GM12878 (cell line): ENCODE data around the gene ACTA2. TPM values are rescaled to one million over a fixed set of nuclear protein-coding genes. Genes with fewer than 3 reads are reported as not detected.

Experiments
- ATAC-seq: fragments of 200-7000 bp; cut with Tn5 transposase; 3 replicates; pipeline ENCODE4 v1.9.1; 2020; ENCODE audit warnings: mild to moderate bottlenecking, moderate library complexity
- BruUV-seq: library from RNA; stranded (reverse); fragments of 400-500 nt; replicated peaks from 2 replicates; lab custom pipeline; 2021; lab: Mats Ljungman, UMichigan
- CTCF ChIA-PET: fragments of 300-600 bp; sonication (Branson Sonifier 250); formaldehyde crosslinking; extraction: SDS; loops from one replicate; lab custom pipeline; 2021; ENCODE audit warnings: inconsistent platforms; lab: Yijun Ruan, JAX
- POLR2A ChIA-PET: fragments of 350-600 bp; formaldehyde crosslinking; extraction: SDS; loops from one replicate; lab custom pipeline; 2021; ENCODE audit warnings: inconsistent platforms; lab: Charles Lee
- RAD21 ChIA-PET: fragments of 300-600 bp; sonication (Branson Sonifier 250); formaldehyde crosslinking; loops from one replicate; lab custom pipeline; 2023; ENCODE audit warnings: antibody characterized with exemption; ENCODE audit not compliant: unreplicated experiment; lab: Charles Lee
- SMC1A ChIA-PET: fragments of 300-600 bp; sonication (Branson Sonifier 250); formaldehyde crosslinking; loops from one replicate; lab custom pipeline; 2023; ENCODE audit not compliant: unreplicated experiment, uncharacterized antibody; lab: Charles Lee
- DNase-seq: peaks from one replicate; pipeline ENCODE4 v3.0.0-alpha.2; 2011; ENCODE audit warnings: low read depth, low spot score
- FAIRE-seq: peaks from 3 replicates; lab custom pipeline; 2011; peaks lifted over from hg19 to GRCh38; lab: Jason Lieb, UNC
- H2AFZ ChIP-seq: 2 replicates; pipeline ENCODE4 v1.6.0; 2011; ENCODE audit warnings: low read depth, low read length, control low read depth; ENCODE audit not compliant: control insufficient read depth
- H3K27ac ChIP-seq: 2 replicates; pipeline ENCODE4 v1.5.1; 2011; ENCODE audit warnings: control low read depth; ENCODE audit not compliant: control insufficient read depth, insufficient read depth
- H3K27me3 ChIP-seq, 2 experiments: replicated peaks in 1 of 2; 2 replicates each; pipeline versions ENCODE4 v1.6.0 to v1.6.1; 2011; ENCODE audit warnings: low read length in 1 of 2; ENCODE audit not compliant: control insufficient read depth in 2 of 2, insufficient read depth in 2 of 2
- H3K36me3 ChIP-seq, 2 experiments: 2 replicates each; pipeline ENCODE4 v1.5.1; 2011; ENCODE audit warnings: low read length in 1 of 2; ENCODE audit not compliant: control insufficient read depth in 2 of 2, insufficient read depth in 2 of 2
- H3K4me1 ChIP-seq: 2 replicates; pipeline ENCODE4 v1.6.1; 2011; ENCODE audit warnings: mild to moderate bottlenecking, low read length, moderate library complexity, mixed read lengths; ENCODE audit not compliant: control insufficient read depth, insufficient read depth
- H3K4me2 ChIP-seq: 2 replicates; pipeline ENCODE4 v1.6.0; 2011; ENCODE audit warnings: control low read depth; ENCODE audit not compliant: control insufficient read depth, insufficient read depth
- H3K4me3 ChIP-seq: fragments of 200-600 bp; sonication (generic); 2 replicates; pipeline ENCODE4 v1.5.1; 2016
- H3K79me2 ChIP-seq: 2 replicates; pipeline ENCODE4 v1.6.0; 2011; ENCODE audit warnings: low read length; ENCODE audit not compliant: control insufficient read depth, insufficient read depth
- H3K9ac ChIP-seq: 2 replicates; pipeline ENCODE4 v1.8.0; 2011; ENCODE audit warnings: low read length, control low read depth, mixed read lengths; ENCODE audit not compliant: control insufficient read depth, insufficient read depth
- H3K9me3 ChIP-seq: replicated peaks from 3 replicates; pipeline ENCODE4 v1.5.1; 2011; ENCODE audit warnings: mild to moderate bottlenecking, low read length; ENCODE audit not compliant: control insufficient read depth, insufficient read depth
- H4K20me1 ChIP-seq: 2 replicates; pipeline ENCODE4 v1.6.0; 2011; ENCODE audit not compliant: control insufficient read depth, insufficient read depth
- CHD2 ChIP-seq: IDR thresholded peaks from 2 replicates; pipeline ENCODE4 v1.6.1; 2011; ENCODE audit warnings: low read depth, low read length, improper control_type of control experiment, borderline replicate concordance
- DPF2 ChIP-seq: fragments of 450-650 bp; IDR thresholded peaks from 2 replicates; pipeline ENCODE4 v1.6.1; 2017; ENCODE audit warnings: mild to moderate bottlenecking
- ESRRA ChIP-seq: IDR thresholded peaks from 2 replicates; pipeline ENCODE4 v1.6.1; 2012; ENCODE audit warnings: mild to moderate bottlenecking, low read length, improper control_type of control experiment
- GATAD2B ChIP-seq: fragments of 450-650 bp; conservative IDR thresholded peaks from 2 replicates; pipeline ENCODE4 v1.6.1; 2017; ENCODE audit warnings: low read depth, mild to moderate bottlenecking, moderate library complexity
- IKZF2 ChIP-seq, 2 experiments: fragments of 450-650 bp; IDR thresholded peaks; 2 replicates each; pipeline ENCODE4 v1.6.1; 2017; ENCODE audit warnings: mild to moderate bottlenecking in 2 of 2, moderate library complexity in 2 of 2
- NR2C1 ChIP-seq: fragments of 450-650 bp; IDR thresholded peaks from 2 replicates; pipeline ENCODE4 v1.6.1; 2017; ENCODE audit warnings: antibody characterized with exemption, mild to moderate bottlenecking, moderate library complexity
- POLR2AphosphoS5 ChIP-seq: IDR thresholded peaks from 2 replicates; pipeline ENCODE4 v1.6.1; 2011; ENCODE audit warnings: mild to moderate bottlenecking, low read length, inconsistent platforms
- RAD21 ChIP-seq: IDR thresholded peaks from 2 replicates; pipeline ENCODE4 v1.6.1; 2011; ENCODE audit warnings: mild to moderate bottlenecking, low read depth, low read length, moderate library complexity; ENCODE audit not compliant: insufficient read depth
- RBBP5 ChIP-seq: fragments of 200-600 bp; sonication (generic); conservative IDR thresholded peaks from 2 replicates; pipeline ENCODE4 v1.6.1; 2016
- SIN3A ChIP-seq: IDR thresholded peaks from 2 replicates; pipeline ENCODE4 v1.6.1; 2012; ENCODE audit warnings: low read depth, low read length, improper control_type of control experiment
- ZNF217 ChIP-seq: fragments of 450-650 bp; IDR thresholded peaks from 2 replicates; pipeline ENCODE4 v1.6.1; 2017; ENCODE audit warnings: antibody characterized with exemption, mild to moderate bottlenecking
- WGBS: methylation state at CpG from one replicate; pipeline ENCODE4 v1.1.6; 2016; ENCODE audit warnings: low lambda C conversion rate; ENCODE audit not compliant: insufficient replicate concordance, insufficient coverage; ENCODE audit errors: missing lambda C conversion rate; 5-methylcytosine and 5-hydroxymethylcytosine counted together
- in situ Hi-C: fragments of 300-500 bp; cut with MboI; formaldehyde crosslinking; loops from 9 replicates; pipeline ENCODE4 v1.14.3; 2018; ENCODE audit warnings: mixed read lengths
- intact Hi-C: fragments of 100-400 bp; cut with micrococcal nuclease; formaldehyde crosslinking; loops from one replicate; pipeline ENCODE4 v1.14.2; 2022; ENCODE audit not compliant: unreplicated experiment
- polyA plus RNA-seq, 11 experiments: library from polyadenylated mRNA; depleted of rRNA in 4 of 11; unstranded in 6 of 11; stranded (reverse) in 5 of 11; fragments of >200 nt; fragmentation: Nextera tagmentation in 4 of 11; fragmentation: Illumina TruSeq in 1 of 11; extraction: Ambion mirVana in 4 of 11; extraction: Trizol in 1 of 11; gene quantifications; 1 replicate in 1 of 11; 2 replicates in 10 of 11; pipeline versions ENCODE4 v1.2.1 to v1.2.3, GENCODE V29; 2011 to 2016; ENCODE audit warnings: inconsistent platforms in 2 of 11, missing spikeins in 2 of 11, low read depth in 1 of 11
- total RNA-seq, 4 experiments: library from RNA; depleted of rRNA in 3 of 4; stranded (reverse); fragments of >200 nt in 3 of 4; fragmentation: Illumina TruSeq in 1 of 4; extraction: Trizol in 1 of 4; gene quantifications; 2 replicates each; pipeline versions ENCODE4 v1.2.1 to v1.2.3, GENCODE V29; 2013 to 2021
- TF ChIP-seq, protein P1 (sequence below): fragments of 450-650 bp; IDR thresholded peaks from 2 replicates; pipeline ENCODE4 v1.6.1; 2017; ENCODE audit warnings: low read depth, mild to moderate bottlenecking, moderate library complexity

ACTA2 gene
- total and polyA plus RNA-seq, 10 of the 15 experiments (the other 5 are each of a cell fraction or from before 2014, with no cell fraction given): 7.4 to 78.2 (median 32.4) TPM

DNA sequence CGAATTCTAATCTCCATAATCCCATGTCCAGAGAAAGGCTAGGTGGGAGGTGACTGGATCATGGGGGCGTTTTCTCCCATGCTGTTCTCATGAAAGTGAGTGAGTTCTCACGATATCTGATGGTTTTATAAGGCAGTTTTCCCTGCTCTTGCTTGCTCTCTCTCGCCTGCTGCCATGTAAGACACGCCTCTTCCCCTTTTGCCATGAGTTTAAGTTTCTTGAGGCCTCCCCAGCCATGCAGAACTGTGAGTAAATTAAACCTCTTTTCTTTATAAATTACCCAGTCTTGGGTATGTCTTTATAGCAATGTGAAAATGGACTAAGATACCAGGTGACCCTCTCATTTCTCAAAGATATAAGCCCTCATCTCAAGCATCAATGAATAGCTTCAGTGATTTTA lies 1.1 kb upstream of the ACTA2 start:
- Histone ChIP-seq H3K4me1 (no peaks in the 10 kb centered on the region), H3K79me2 (no peaks in the 10 kb centered on the region), H4K20me1 (no peaks in the 10 kb centered on the region), H3K9ac (no peak overlapping the region), H3K27me3 (no peaks in the 10 kb centered on the region), H3K27ac (no peak overlapping the region), H3K4me2 (no peak overlapping the region), H3K4me3 (no peak overlapping the region), H2AFZ (no peak overlapping the region), H3K9me3 (no peaks in the 10 kb centered on the region), H3K36me3 (no peaks in the 10 kb centered on the region)
- RAD21 ChIA-PET: interaction anchor here (0.9 to 1.0 kb wide), 2 partner anchors 8 to 464 kb away, joined by 3 to 4 read pairs; no protein-coding TSS in a partner anchor
- ATAC-seq (no peak), FAIRE-seq (no peak), DNase-seq (no peak)
- CTCF ChIA-PET: interaction anchor here (0.7 to 1.3 kb wide), 5 partner anchors 19 to 262 kb away, joined by 3 to 4 read pairs (median 3); no protein-coding TSS in a partner anchor
- intact Hi-C loops: no loop called here
- POLR2A ChIA-PET: no interaction called here
- BruUV-seq: no TSS peak
- SMC1A ChIA-PET: interaction anchor here (0.6 to 1.2 kb wide), 5 partner anchors 9 to 19 kb away, joined by 3 to 4 read pairs (median 3); no protein-coding TSS in a partner anchor
- in situ Hi-C loops: no loop called here
- 88% methylated on average over 5 of the region's 5 CpGs for WGBS
- no peak for TF ChIP-seq CHD2
- no peak for TF ChIP-seq DPF2
- TF ChIP-seq IKZF2 (IDR thresholded peaks at IDR 0.05): no peak
- no peak for TF ChIP-seq POLR2AphosphoS5
- no peak for TF ChIP-seq ESRRA
- TF ChIP-seq RBBP5: no peak
- TF ChIP-seq ZNF217: no peak
- TF ChIP-seq, protein P1, sequence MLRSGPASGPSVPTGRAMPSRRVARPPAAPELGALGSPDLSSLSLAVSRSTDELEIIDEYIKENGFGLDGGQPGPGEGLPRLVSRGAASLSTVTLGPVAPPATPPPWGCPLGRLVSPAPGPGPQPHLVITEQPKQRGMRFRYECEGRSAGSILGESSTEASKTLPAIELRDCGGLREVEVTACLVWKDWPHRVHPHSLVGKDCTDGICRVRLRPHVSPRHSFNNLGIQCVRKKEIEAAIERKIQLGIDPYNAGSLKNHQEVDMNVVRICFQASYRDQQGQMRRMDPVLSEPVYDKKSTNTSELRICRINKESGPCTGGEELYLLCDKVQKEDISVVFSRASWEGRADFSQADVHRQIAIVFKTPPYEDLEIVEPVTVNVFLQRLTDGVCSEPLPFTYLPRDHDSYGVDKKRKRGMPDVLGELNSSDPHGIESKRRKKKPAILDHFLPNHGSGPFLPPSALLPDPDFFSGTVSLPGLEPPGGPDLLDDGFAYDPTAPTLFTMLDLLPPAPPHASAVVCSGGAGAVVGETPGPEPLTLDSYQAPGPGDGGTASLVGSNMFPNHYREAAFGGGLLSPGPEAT: no peak
- TF ChIP-seq NR2C1: no peak
- no peak for TF ChIP-seq RAD21
- TF ChIP-seq SIN3A: no peak
- no peak for TF ChIP-seq GATAD2B
